MM.1S (cell line): Measurements from ENCODE around the gene INSIG2.

Source experiments
- CTCF ChIP-seq: fragments of 300-600 bp; sonication (generic); IDR thresholded peaks from 2 replicates; pipeline ENCODE4 v1.5.1; 2016; ENCODE audit warnings: antibody characterized with exemption, low read length, mixed read lengths
- EZH2 ChIP-seq: fragments of 300-600 bp; sonication (generic); optimal IDR thresholded peaks from 2 replicates; pipeline ENCODE3; 2017; ENCODE audit warnings: low read depth, mild to moderate bottlenecking, antibody characterized with exemption, low read length, mixed read lengths
- EZH2phosphoT487 ChIP-seq: fragments of 300-600 bp; sonication (generic); IDR thresholded peaks from 2 replicates; pipeline ENCODE4 v1.6.1; 2018; ENCODE audit warnings: antibody characterized with exemption, low read length

- peak; percentile 25 for TF ChIP-seq CTCF
- TF ChIP-seq EZH2: no peak
- no peak for TF ChIP-seq EZH2phosphoT487
Measured at GRCh38 chr2:118088051-118089024, at the start of gene INSIG2.
